Panc1 (cell line): ENCODE data around the gene HOXA9. TPM values are rescaled to one million over a fixed set of nuclear protein-coding genes. Genes with fewer than 3 reads are reported as not detected.
A peak's percentile ranks its signal among the peaks of the same experiment; 100 is the strongest.

Experiments
- ATAC-seq: fragments of 200-7000 bp; cut with Tn5 transposase; 2 replicates; pipeline ENCODE4 v1.9.1; 2020; ENCODE audit warnings: mild to moderate bottlenecking, moderate library complexity
- BruUV-seq: library from RNA; stranded (reverse); fragments of 400-500 nt; replicated peaks from 2 replicates; lab custom pipeline; 2021; lab: Mats Ljungman, UMichigan
- CTCF ChIA-PET: fragments of 300-600 bp; sonication (Branson Sonifier 250); formaldehyde crosslinking; loops from one replicate; lab custom pipeline; 2022; ENCODE audit warnings: antibody characterized with exemption; lab: Charles Lee
- POLR2A ChIA-PET: fragments of 300-600 bp; sonication (Branson Sonifier 250); formaldehyde crosslinking; loops from one replicate; lab custom pipeline; 2022; ENCODE audit warnings: antibody characterized with exemption; lab: Charles Lee
- DNase-seq: peaks from one replicate; pipeline ENCODE4 v3.0.0-alpha.2; 2010; ENCODE audit warnings: low read depth, low spot score
- H3K27ac ChIP-seq: 2 replicates; pipeline ENCODE4 v1.5.1; 2011; ENCODE audit warnings: mild to moderate bottlenecking, low read length, inconsistent platforms
- H3K27me3 ChIP-seq: fragments of 200-500 bp; sonication (Bioruptor generic); 2 replicates; pipeline ENCODE4 v1.6.0; 2014; ENCODE audit warnings: low read length, inconsistent platforms; ENCODE audit not compliant: control insufficient read depth, insufficient read depth
- H3K36me3 ChIP-seq: fragments of 200-500 bp; sonication (Bioruptor generic); 2 replicates; pipeline ENCODE4 v1.5.1; 2014; ENCODE audit warnings: inconsistent platforms, mild to moderate bottlenecking, low read length, moderate library complexity; ENCODE audit not compliant: control insufficient read depth, insufficient read depth
- H3K4me1 ChIP-seq: 2 replicates; pipeline ENCODE4 v1.5.1; 2011; ENCODE audit warnings: inconsistent platforms, mild to moderate bottlenecking, low read length, moderate library complexity; ENCODE audit not compliant: control insufficient read depth, insufficient read depth
- H3K4me3 ChIP-seq, 2 experiments: 2 replicates each; pipeline ENCODE4 v1.5.1; 2011 to 2012; ENCODE audit warnings: low read depth in 2 of 2, low read length in 2 of 2, mild to moderate bottlenecking in 2 of 2, inconsistent platforms in 1 of 2, moderate library complexity in 1 of 2
- H3K9me3 ChIP-seq: fragments of 200-500 bp; sonication (Bioruptor generic); 2 replicates; pipeline ENCODE4 v1.5.1; 2014; ENCODE audit warnings: low read depth, mild to moderate bottlenecking, inconsistent platforms, low read length, moderate library complexity; ENCODE audit not compliant: control insufficient read depth, insufficient read depth
- CTCF ChIP-seq: fragments of 450-650 bp; IDR thresholded peaks from 2 replicates; pipeline ENCODE4 v1.5.1; 2017; ENCODE audit warnings: mild to moderate bottlenecking
- POLR2AphosphoS5 ChIP-seq: IDR thresholded peaks from 2 replicates; pipeline ENCODE4 v1.6.1; 2012; ENCODE audit warnings: mild to moderate bottlenecking, low read depth, low read length, moderate library complexity
- REST ChIP-seq, 2 experiments: IDR thresholded peaks; 2 replicates each; pipeline ENCODE4 v1.6.1; 2011 to 2012; ENCODE audit warnings: low read depth in 2 of 2, control low read depth in 1 of 2, low read length in 1 of 2, mild to moderate bottlenecking in 1 of 2, moderate library complexity in 1 of 2; ENCODE audit not compliant: insufficient read depth in 1 of 2
- SIN3A ChIP-seq: IDR thresholded peaks from 2 replicates; pipeline ENCODE4 v1.6.1; 2012; ENCODE audit warnings: low read depth, mild to moderate bottlenecking, low read length, moderate library complexity, borderline replicate concordance; ENCODE audit not compliant: insufficient read depth
- TCF7L2 ChIP-seq: IDR thresholded peaks from 2 replicates; pipeline ENCODE4 v1.6.1; 2011; ENCODE audit warnings: mild to moderate bottlenecking, low read depth, low read length, inconsistent platforms
- in situ Hi-C: cut with HindIII; loops from 2 replicates; pipeline ENCODE4 v1.10.0; 2016; ENCODE audit warnings: low sequenced_read_pairs, low pct_unique_long_range_greater_than_20kb
- intact Hi-C: fragments of 100-400 bp; cut with micrococcal nuclease; formaldehyde crosslinking; loops from one replicate; pipeline ENCODE4 v1.10.0; 2022; ENCODE audit not compliant: unreplicated experiment
- total RNA-seq: library from RNA; stranded (reverse); gene quantifications from one replicate; pipeline ENCODE4 v1.2.1, GENCODE V29; 2021; ENCODE audit not compliant: unreplicated experiment

HOXA9 gene
- total RNA-seq, 1 experiment from 2014 or later, result not detected

- no peaks in the 10 kb centered on the region for H3K36me3 ChIP-seq
- CTCF ChIA-PET, result interaction anchor here (0.5 to 3.4 kb wide), 2 partner anchors 12 to 14 kb away, joined by 3 to 24 read pairs; no protein-coding TSS in a partner anchor
- H3K27ac ChIP-seq, result peak overlapping the region; percentile 89
- peaks cover 20% of the 10 kb centered on the region for H3K4me1 ChIP-seq
- DNase-seq (no peak), ATAC-seq (no peak)
- intact Hi-C loops (no loop called here), in situ Hi-C loops (no loop called here)
- no peaks in the 10 kb centered on the region for H3K27me3 ChIP-seq
- POLR2A ChIA-PET, result no interaction called here
- no TSS peak for BruUV-seq
- no peaks in the 10 kb centered on the region for H3K9me3 ChIP-seq
- TF ChIP-seq POLR2AphosphoS5 (no peak), TCF7L2 (0 out of 2 replicates have a peak, but pooled peaks have one; percentile 43)
- peak overlapping the region; percentile 57 to 83 for H3K4me3 ChIP-seq
Observed at GRCh38 chr7:27148756-27149641, 16.3 kb downstream of the HOXA9 start.

GRCh38 chr7:27148031-27148755 is 17.1 kb downstream of the HOXA9 start:
- no peak overlapping the region for H3K4me3 ChIP-seq
- H3K4me1 ChIP-seq, result peaks cover 22% of the 10 kb centered on the region

More at GRCh38 chr7:27148031-27148755, 17.1 kb downstream of the HOXA9 start:
- no TSS peak for BruUV-seq
- ATAC-seq (no peak), DNase-seq (no peak)
- no peak for TF ChIP-seq CTCF
- no peak for TF ChIP-seq SIN3A
- TF ChIP-seq TCF7L2, result no peak
- no peak for TF ChIP-seq POLR2AphosphoS5
- TF ChIP-seq REST (IDR thresholded peaks at IDR 0.05; ENCODE audit: insufficient read depth in 1 of 2, low read depth in 2 of 2, low read length in 1 of 2), result no peak
- Histone ChIP-seq H3K9me3 (no peaks in the 10 kb centered on the region), H3K27ac (peak overlapping the region; percentile 24), H3K36me3 (no peaks in the 10 kb centered on the region), H3K27me3 (no peaks in the 10 kb centered on the region)
- intact Hi-C loops, result no loop called here
- in situ Hi-C loops, result no loop called here
- ChIA-PET POLR2A (no interaction called here), CTCF (interaction anchor here (0.5 to 3.4 kb wide), 2 partner anchors 13 kb away, joined by 3 to 24 read pairs; no protein-coding TSS in a partner anchor)
